A549 treated with AZD2906 at 1 μM for 4 hours (cell line): ENCODE data around the gene NDUFA3. TPM values are rescaled to one million over a fixed set of nuclear protein-coding genes. Genes with fewer than 3 reads are reported as not detected.

Experiments used
- total RNA-seq: library from RNA; stranded (reverse); fragments of 200-300 nt; extraction: Qiagen RNA extraction; gene quantifications from 5 replicates; pipeline ENCODE4 v1.2.3, GENCODE V29; 2022

Gene NDUFA3
- 164 to 263 TPM (median 226 TPM) in 5 replicates for total RNA-seq

DNA sequence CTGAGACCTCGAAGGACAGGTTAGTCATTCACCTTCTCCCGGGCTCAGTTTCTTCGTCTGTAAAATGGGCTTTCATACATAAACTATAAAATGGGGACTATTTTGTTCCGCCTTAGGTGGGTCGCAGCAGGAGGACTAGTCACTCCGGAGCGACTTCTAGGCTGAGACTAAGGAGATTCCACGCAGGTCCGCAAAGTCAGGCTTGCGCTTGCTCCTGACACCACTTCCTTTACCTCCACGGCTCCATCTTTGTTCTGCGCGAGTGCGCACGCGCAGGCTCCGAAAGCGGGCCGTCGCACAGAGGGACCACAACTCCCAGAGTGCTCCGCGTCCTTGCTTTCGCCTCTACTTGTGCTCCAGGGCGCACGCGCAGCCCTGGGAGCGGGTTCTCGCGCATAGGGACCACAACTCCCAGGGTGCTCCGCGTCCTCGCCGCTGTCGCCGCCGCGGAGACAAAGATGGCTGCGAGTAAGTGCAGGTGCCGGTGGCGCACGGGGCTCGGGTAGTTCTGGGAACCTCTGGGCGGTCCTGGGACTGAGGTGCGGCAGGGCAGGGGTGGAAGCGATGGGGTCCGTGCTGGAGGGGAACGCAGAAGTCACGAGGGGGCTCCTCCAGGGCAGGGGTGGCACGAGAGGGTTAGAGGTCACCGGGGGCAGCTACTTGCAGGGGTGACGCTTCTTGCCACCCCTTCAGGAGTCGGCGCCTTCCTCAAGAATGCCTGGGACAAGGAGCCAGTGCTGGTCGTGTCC lies at the start of gene NDUFA3:
TSS of gene NDUFA3 (plus strand) at position 435 of the 749 bp plus-strand sequence. CDS start at position 459, 24 bp downstream.

DNA sequence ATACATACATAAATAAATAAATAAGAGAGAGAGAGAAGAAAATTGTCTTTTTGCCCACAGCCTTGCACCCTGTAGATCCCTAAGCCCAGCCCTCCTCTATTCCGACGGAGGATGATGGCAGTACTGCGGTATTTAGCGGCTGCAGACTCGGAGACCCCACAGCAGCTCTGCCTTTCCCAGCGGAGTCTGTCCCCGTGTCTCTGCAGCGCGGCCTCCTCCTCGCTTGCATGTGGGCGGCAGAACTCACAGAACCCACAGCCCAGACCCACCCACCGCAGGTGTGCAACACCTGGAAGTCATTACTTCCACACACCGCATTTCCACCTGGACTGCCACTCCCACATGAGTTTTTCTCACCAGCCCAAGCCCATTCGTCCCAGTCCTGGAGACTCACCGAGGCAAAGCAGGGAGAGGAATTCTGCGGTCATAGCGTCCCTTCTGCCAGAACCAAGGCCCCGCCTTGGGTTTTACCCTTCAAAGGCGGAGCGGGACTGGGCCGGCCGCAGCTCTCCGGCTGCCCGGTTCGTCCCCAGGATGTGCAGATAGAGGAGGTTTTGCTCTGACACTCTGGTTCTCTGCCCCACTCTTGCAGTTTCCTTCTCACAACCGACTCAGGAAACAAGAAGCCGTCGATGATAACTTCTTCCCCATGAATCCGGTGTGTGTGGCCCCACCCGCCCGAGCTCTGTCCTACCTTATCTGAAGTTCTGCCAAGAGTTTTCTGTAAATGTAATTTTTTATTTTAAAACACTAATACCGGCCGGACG lies 39.1 kb upstream of the NDUFA3 start, which contains the start of gene VSTM1:
TSS of gene VSTM1 (minus strand) at position 548 of the 767 bp plus-strand sequence. CDS start at position 428, 120 bp downstream.

DNA sequence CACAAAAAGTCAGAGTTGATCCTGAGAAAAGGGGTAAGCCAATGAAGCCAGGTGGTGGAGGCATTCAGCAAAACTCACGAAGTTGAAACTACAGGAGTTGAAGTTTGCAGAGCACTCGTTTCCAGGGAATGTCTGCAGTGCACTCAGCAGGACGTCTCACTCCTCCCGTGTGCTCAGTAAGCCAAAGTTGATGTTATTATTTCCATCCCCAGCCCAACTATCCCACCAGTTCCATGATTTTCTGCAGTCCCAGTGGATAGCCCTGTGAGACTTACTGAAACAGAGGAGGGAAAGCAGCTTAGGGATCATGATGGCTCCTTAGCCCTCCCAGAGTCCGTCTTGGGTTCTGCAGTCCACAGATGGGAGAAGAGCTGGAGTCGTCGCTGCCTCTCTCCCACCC lies 21.6 kb upstream of the NDUFA3 start, which contains the start of gene TARM1:
TSS of gene TARM1 (minus strand) at position 334 of the 400 bp plus-strand sequence. CDS start at position 309, 25 bp downstream.

DNA sequence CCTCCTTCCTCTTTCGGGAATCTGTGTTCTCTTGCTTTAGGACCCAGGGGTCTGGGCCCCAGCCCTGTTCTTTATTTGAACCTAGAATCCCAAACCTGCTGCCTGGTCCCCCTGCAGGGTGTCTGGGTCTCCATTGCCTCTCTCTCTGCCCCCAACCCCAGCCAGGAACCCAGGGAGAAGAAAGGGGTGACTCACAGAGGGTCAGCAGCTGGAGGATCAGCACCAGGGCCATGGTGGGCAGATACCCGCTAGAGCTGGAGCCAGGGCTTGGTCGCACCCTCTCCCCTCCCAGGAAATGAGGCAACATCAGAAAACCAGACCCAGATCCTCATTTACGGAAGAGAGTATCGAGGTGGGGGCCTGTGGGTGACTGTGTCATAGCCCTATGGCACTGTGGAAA lies 2.1 kb upstream of the NDUFA3 start, which contains the start of gene OSCAR:
TSS of gene OSCAR (minus strand) at position 243 of the 400 bp plus-strand sequence. CDS start at position 232, 11 bp downstream.

DNA sequence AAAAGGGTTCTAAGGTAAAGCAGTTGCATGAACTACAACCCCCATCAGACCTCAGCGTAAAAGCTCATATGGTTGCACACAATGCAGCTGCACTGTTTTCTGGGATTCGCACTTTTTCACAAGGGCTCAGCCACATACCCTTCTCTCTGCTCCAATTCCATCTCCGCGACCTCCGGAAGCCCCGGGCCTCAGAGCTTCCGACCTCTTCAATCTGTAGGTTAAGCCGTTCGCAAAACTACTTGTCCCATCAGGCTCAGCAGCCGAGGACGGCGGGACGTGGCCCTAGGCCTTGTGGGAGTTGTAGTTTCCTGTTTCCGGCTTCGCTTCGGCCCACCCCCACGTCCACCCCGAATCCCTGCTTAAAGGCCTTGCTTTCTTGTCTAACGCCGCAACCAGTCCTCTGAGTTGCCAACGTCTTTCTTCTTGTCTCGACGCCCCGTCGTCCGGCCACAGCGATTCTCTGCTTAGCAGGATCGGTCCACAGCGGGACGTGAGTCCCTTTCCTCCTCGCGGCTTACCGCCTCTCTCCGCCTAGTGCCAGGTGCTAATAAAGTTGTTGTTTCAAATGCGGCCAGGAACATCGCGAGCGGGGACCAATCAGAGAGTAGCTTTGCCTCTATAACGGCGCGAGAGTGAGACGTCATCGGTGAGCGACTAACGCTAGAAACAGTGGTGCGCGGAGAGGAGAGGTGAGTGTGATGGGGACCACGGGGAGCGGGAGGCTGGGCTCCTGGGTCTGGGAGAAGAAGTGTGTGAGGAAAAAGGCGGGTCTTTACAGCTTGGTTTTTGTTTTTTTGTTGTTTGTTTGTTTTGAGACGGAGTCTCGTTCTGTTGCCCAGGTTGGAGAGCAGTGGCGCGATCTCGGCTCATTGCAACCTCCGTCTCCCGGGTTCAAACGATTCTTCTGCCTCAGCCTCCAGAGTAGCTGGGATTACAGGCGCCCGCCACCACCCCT lies 12.7 kb downstream of the NDUFA3 start, which contains the start of the genes PRPF31 and TFPT:
TSS of gene PRPF31 (plus strand) at position 646 of the 955 bp plus-strand sequence. CDS start 2,525 bp downstream, outside the sequence.
TSS of gene TFPT (minus strand) at position 549 of the 955 bp plus-strand sequence. CDS start at position 161, 388 bp downstream.

DNA sequence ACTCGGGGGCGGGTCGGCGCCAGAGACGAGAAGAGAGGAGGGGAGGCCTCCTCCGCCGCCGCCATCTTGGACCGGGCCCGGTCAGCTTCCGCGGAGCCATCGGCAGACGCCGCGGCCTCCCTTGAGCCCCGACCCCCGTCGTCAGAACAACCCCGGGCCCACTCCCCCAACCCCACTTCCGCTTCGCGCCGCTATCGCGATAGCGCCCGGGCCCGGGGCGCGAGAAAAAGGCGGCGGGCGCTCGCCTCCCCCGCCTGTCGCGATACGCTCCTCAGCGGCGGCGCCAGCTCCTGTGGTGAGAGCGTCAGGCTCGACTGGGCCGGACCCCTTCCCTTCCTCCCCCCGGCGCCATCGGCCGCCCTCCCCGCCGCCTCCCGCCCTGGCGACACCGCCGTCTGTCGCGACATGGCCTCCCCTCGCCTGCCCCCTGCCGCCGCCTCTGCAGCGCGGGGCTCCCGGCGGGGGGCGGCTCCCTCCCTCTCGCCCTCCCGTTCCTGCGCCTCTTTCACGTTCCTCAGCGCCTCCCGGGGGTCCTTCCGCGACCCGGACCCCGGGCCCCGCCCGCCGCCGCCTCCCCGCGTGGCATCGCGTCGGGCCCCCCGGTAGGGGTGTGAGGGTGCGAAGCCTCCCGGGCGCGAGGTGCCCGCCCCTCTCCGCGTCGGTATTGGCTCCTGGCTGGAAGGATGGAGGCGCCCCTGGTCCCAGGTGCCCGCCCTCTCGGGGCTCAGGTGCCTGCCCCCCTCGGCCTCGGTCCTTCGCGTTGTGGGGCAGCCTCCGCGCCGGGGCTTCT lies 35.2 kb downstream of the NDUFA3 start, which contains the start of gene CNOT3:
TSS of gene CNOT3 (plus strand) at position 64 of the 790 bp plus-strand sequence. CDS start 5,217 bp downstream, outside the sequence.

Other genes with a start within 250 kb of the NDUFA3 start
- gene MYADM, start 235.0 kb upstream of the NDUFA3 start, total RNA-seq = 231 to 314 TPM (median 278 TPM) in 5 replicates
- 4.0 to 6.3 TPM (median 5.3 TPM) in 5 replicates for gene PRKCG, start 220.7 kb upstream of the NDUFA3 start, total RNA-seq
- gene CACNG7, start 193.6 kb upstream of the NDUFA3 start, total RNA-seq = 5.7 to 8.7 TPM (median 8.1 TPM) in 5 replicates
- 0.47 to 0.82 TPM (median 0.75 TPM) in 5 replicates for gene CACNG8, start 139.9 kb upstream of the NDUFA3 start, total RNA-seq
- gene CACNG6, start 111.2 kb upstream of the NDUFA3 start, total RNA-seq = 10.3 to 12.7 TPM (median 11.0 TPM) in 5 replicates
- gene VSTM1, start 39.0 kb upstream of the NDUFA3 start, total RNA-seq = 0.43 to 0.83 TPM (median 0.50 TPM) in 5 replicates
- not detected in 5 replicates for gene TARM1, start 21.5 kb upstream of the NDUFA3 start, total RNA-seq
- gene OSCAR, start 2.1 kb upstream of the NDUFA3 start, total RNA-seq = 0.18 to 0.42 TPM (median 0.33 TPM) in 5 replicates
- 18.7 to 23.8 TPM (median 19.6 TPM) in 5 replicates for gene TFPT, start 12.8 kb downstream of the NDUFA3 start, total RNA-seq
- 104 to 124 TPM (median 113 TPM) in 5 replicates for gene PRPF31, start 12.9 kb downstream of the NDUFA3 start, total RNA-seq
- gene CNOT3, start 34.9 kb downstream of the NDUFA3 start, total RNA-seq = 48.7 to 67.2 TPM (median 58.6 TPM) in 5 replicates
- 7.8 to 9.4 TPM (median 8.1 TPM) in 5 replicates for gene LENG1, start 56.9 kb downstream of the NDUFA3 start, total RNA-seq
- 0.69 to 1.3 TPM (median 1.1 TPM) in 5 replicates for gene TMC4, start 70.3 kb downstream of the NDUFA3 start, total RNA-seq
- gene MBOAT7, start 86.7 kb downstream of the NDUFA3 start, total RNA-seq = 114 to 154 TPM (median 150 TPM) in 5 replicates
- gene TSEN34, start 88.5 kb downstream of the NDUFA3 start, total RNA-seq = 81.8 to 130 TPM (median 123 TPM) in 5 replicates
- 2,105 to 2,627 TPM (median 2,279 TPM) in 5 replicates for gene RPS9, start 98.0 kb downstream of the NDUFA3 start, total RNA-seq
- gene LILRB3, start 120.2 kb downstream of the NDUFA3 start, total RNA-seq = 0.11 to 0.50 TPM (median 0.23 TPM) in 5 replicates
- gene LILRA6, start 139.9 kb downstream of the NDUFA3 start, total RNA-seq = 0.06 to 0.08 TPM (median 0.06 TPM) in 5 replicates
- gene LILRB5, start 154.4 kb downstream of the NDUFA3 start, total RNA-seq = 0.03 to 0.06 TPM (median 0.05 TPM) in 4 of 5 replicates, not detected in the other
- gene LILRB2, start 178.3 kb downstream of the NDUFA3 start, total RNA-seq = 0.08 to 0.17 TPM (median 0.09 TPM) in 4 of 5 replicates, not detected in the other
- 0.09 TPM in 1 of 5 replicates, not detected in the others for gene LILRA5, start 210.3 kb downstream of the NDUFA3 start, total RNA-seq
- 0.02 to 0.06 TPM in 2 of 5 replicates, not detected in the others for gene LILRA4, start 236.3 kb downstream of the NDUFA3 start, total RNA-seq